CD8-positive, alpha-beta memory T cell (primary cell): ENCODE data around the gene ZNF557. TPM values are rescaled to one million over a fixed set of nuclear protein-coding genes. Genes with fewer than 3 reads are reported as not detected.

Experiments used
- CTCF ChIA-PET: fragments of 350-600 bp; sonication (Branson Sonifier 250); formaldehyde crosslinking; loops from one replicate; lab custom pipeline; 2021; ENCODE audit warnings: antibody characterized with exemption; lab: Charles Lee
- POLR2A ChIA-PET: fragments of 350-600 bp; sonication (Branson Sonifier 250); formaldehyde crosslinking; loops from one replicate; lab custom pipeline; 2021; ENCODE audit warnings: antibody characterized with exemption; lab: Charles Lee
- DNase-seq, 5 donors: peaks; one replicate each; pipeline versions ENCODE4 v3.0.0 to v3.0.0-alpha.2; 2020 to 2022; ENCODE audit warnings: mixed read lengths in 1 of 5
- H3K27ac ChIP-seq: one replicate; pipeline ENCODE4 v1.7.0; 2013; ENCODE audit warnings: low read depth, mild to moderate bottlenecking, low read length, moderate library complexity
- H3K27me3 ChIP-seq: 2 replicates; pipeline ENCODE4 v1.7.0; 2013; ENCODE audit warnings: low read length, mild to moderate bottlenecking; ENCODE audit not compliant: insufficient read depth, poor library complexity, severe bottlenecking
- H3K36me3 ChIP-seq: 2 replicates; pipeline ENCODE4 v1.7.0; 2013; ENCODE audit warnings: mild to moderate bottlenecking, low read length, moderate library complexity; ENCODE audit not compliant: insufficient read depth
- H3K4me1 ChIP-seq: 2 replicates; pipeline ENCODE4 v1.7.0; 2013; ENCODE audit warnings: mild to moderate bottlenecking, low read length, moderate library complexity; ENCODE audit not compliant: insufficient read depth
- H3K4me3 ChIP-seq: 2 replicates; pipeline ENCODE4 v1.7.0; 2013; ENCODE audit warnings: mild to moderate bottlenecking, low read length
- H3K9me3 ChIP-seq: 2 replicates; pipeline ENCODE4 v1.7.0; 2013; ENCODE audit warnings: mild to moderate bottlenecking, low read length
- H3K27ac Mint-ChIP-seq, 8 donors: one replicate each; pipeline ENCODE4 v1.8.0; 2020 to 2021; ENCODE audit warnings: mixed read lengths in 8 of 8, mild to moderate bottlenecking in 6 of 8, inconsistent platforms in 3 of 8, moderate library complexity in 3 of 8
- H3K27me3 Mint-ChIP-seq, 2 donors: one replicate each; pipeline ENCODE4 v1.8.0; 2020 to 2021; ENCODE audit warnings: mixed read lengths in 2 of 2, mild to moderate bottlenecking in 1 of 2, moderate library complexity in 1 of 2
- H3K36me3 Mint-ChIP-seq, 3 donors: one replicate each; pipeline ENCODE4 v1.8.0; 2020 to 2021; ENCODE audit warnings: mixed read lengths in 3 of 3, inconsistent platforms in 1 of 3, mild to moderate bottlenecking in 1 of 3
- H3K4me1 Mint-ChIP-seq, 3 donors: one replicate each; pipeline ENCODE4 v1.8.0; 2020 to 2021; ENCODE audit warnings: mixed read lengths in 3 of 3, inconsistent platforms in 1 of 3, mild to moderate bottlenecking in 1 of 3
- H3K4me3 Mint-ChIP-seq, 7 donors: one replicate each; pipeline ENCODE4 v1.8.0; 2020 to 2021; ENCODE audit warnings: mixed read lengths in 7 of 7, mild to moderate bottlenecking in 6 of 7, moderate library complexity in 4 of 7, inconsistent platforms in 2 of 7
- H3K9me3 Mint-ChIP-seq, 5 donors: one replicate each; pipeline ENCODE4 v1.8.0; 2020 to 2022; ENCODE audit warnings: mixed read lengths in 5 of 5, mild to moderate bottlenecking in 3 of 5, moderate library complexity in 2 of 5, inconsistent platforms in 1 of 5
- polyA plus RNA-seq: library from polyadenylated mRNA; unstranded; fragments of 300-500 nt; fragmentation: Illumina TruSeq; gene quantifications from one replicate; pipeline ENCODE4 v1.2.3, GENCODE V29; 2021
- total RNA-seq, 2 experiments: library from RNA; stranded (reverse); gene quantifications; one replicate each; pipeline ENCODE4 v1.2.3, GENCODE V29; 2021

ZNF557 gene
- total and polyA plus RNA-seq, 3 experiments from 2014 or later: 10.2 to 12.7 (median 12.0) TPM

GRCh38 chr19:7119582-7119981 lies 50.1 kb downstream of the ZNF557 start:
- peaks cover 0 to under 1% (median 0%) of the 10 kb centered on the region in 5 donors for H3K9me3 Mint-ChIP-seq
- Histone ChIP-seq H3K27ac (no peak overlapping the region), H3K27me3 (no peaks in the 10 kb centered on the region), H3K4me3 (no peak overlapping the region), H3K4me1 (no peaks in the 10 kb centered on the region), H3K9me3 (no peaks in the 10 kb centered on the region), H3K36me3 (no peaks in the 10 kb centered on the region)
- H3K4me3 Mint-ChIP-seq: no peak overlapping the region
- ChIA-PET POLR2A (no interaction called here), CTCF (no interaction called here)
- DNase-seq: no peak
- no peaks in the 10 kb centered on the region for H3K4me1 Mint-ChIP-seq
- peak overlapping the region in 1 of 8 donors; percentile 55 for H3K27ac Mint-ChIP-seq
- peaks cover 0 to under 1% (median 0%) of the 10 kb centered on the region in 3 donors for H3K36me3 Mint-ChIP-seq
- peaks cover 14 to 19% of the 10 kb centered on the region in 2 donors for H3K27me3 Mint-ChIP-seq

DNA sequence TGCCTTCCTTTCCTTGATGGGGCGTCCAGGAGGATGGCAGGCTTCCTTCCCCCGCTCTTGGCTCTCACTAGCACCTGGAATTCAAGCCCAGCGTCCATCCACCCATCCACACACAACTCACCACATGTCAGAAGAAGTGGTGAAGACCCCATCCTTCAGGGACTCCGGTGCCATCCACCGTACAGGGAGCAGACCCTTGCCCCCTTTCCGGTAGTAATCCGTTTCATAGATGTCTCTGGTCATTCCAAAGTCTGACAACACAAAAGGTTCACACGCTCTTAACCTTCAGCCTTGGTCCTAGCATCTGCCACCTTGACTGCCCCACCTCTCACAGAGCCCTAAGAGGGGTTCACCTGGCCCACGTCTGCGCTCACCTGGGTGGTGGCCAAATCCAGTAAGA lies 51.0 kb downstream of the ZNF557 start:
- Histone ChIP-seq H3K36me3 (no peaks in the 10 kb centered on the region), H3K4me3 (no peak overlapping the region), H3K4me1 (no peaks in the 10 kb centered on the region), H3K27ac (no peak overlapping the region), H3K9me3 (no peaks in the 10 kb centered on the region), H3K27me3 (no peaks in the 10 kb centered on the region)
- POLR2A ChIA-PET: no interaction called here
- Mint-ChIP-seq H3K27ac (no peak overlapping the region), H3K36me3 (peaks cover 0 to 2% (median 0%) of the 10 kb centered on the region in 3 donors), H3K27me3 (peaks cover 12 to 15% of the 10 kb centered on the region in 2 donors), H3K4me1 (no peaks in the 10 kb centered on the region), H3K9me3 (peaks cover 0 to 6% (median 0%) of the 10 kb centered on the region in 5 donors), H3K4me3 (no peak overlapping the region)
- no peak for DNase-seq
- CTCF ChIA-PET: no interaction called here

- CTCF ChIA-PET: no interaction called here
- H3K36me3 Mint-ChIP-seq: peaks cover 0 to 3% (median 0%) of the 10 kb centered on the region in 3 donors
- H3K27me3 Mint-ChIP-seq: peaks cover 3 to 13% of the 10 kb centered on the region in 2 donors
- H3K4me3 Mint-ChIP-seq: no peak overlapping the region
- no peaks in the 10 kb centered on the region for H3K9me3 ChIP-seq
- H3K4me3 ChIP-seq: no peak overlapping the region
- no peak for DNase-seq
- H3K4me1 Mint-ChIP-seq: no peaks in the 10 kb centered on the region
- H3K36me3 ChIP-seq: no peaks in the 10 kb centered on the region
- peaks cover 0 to 9% (median 2%) of the 10 kb centered on the region in 5 donors for H3K9me3 Mint-ChIP-seq
- no peaks in the 10 kb centered on the region for H3K27me3 ChIP-seq
- no peaks in the 10 kb centered on the region for H3K4me1 ChIP-seq
- POLR2A ChIA-PET: interaction anchor here (0.6 kb wide), 1 partner anchor 47 kb away, joined by 3 read pairs; no protein-coding TSS in a partner anchor
- H3K27ac Mint-ChIP-seq: no peak overlapping the region
- H3K27ac ChIP-seq: no peak overlapping the region
Observed at GRCh38 chr19:7122701-7123100, 53.2 kb downstream of the ZNF557 start.

- ChIA-PET CTCF (no interaction called here), POLR2A (no interaction called here)
- Mint-ChIP-seq H3K36me3 (peaks cover 0 to 3% (median 0%) of the 10 kb centered on the region in 3 donors), H3K9me3 (peaks cover 0 to 9% (median 2%) of the 10 kb centered on the region in 5 donors), H3K4me3 (no peak overlapping the region), H3K4me1 (no peaks in the 10 kb centered on the region), H3K27ac (no peak overlapping the region), H3K27me3 (peaks cover 0 to 12% of the 10 kb centered on the region in 2 donors)
- DNase-seq: no peak
- Histone ChIP-seq H3K27ac (no peak overlapping the region), H3K4me3 (no peak overlapping the region), H3K27me3 (no peaks in the 10 kb centered on the region), H3K9me3 (no peaks in the 10 kb centered on the region), H3K36me3 (no peaks in the 10 kb centered on the region), H3K4me1 (no peaks in the 10 kb centered on the region)
Observed at GRCh38 chr19:7124782-7125181, 55.3 kb downstream of the ZNF557 start.

GRCh38 chr19:7125221-7125620 lies 55.7 kb downstream of the ZNF557 start:
- peaks cover 0 to 9% (median 4%) of the 10 kb centered on the region in 5 donors for H3K9me3 Mint-ChIP-seq
- H3K27me3 ChIP-seq: no peaks in the 10 kb centered on the region
- no peak overlapping the region for H3K27ac ChIP-seq
- H3K36me3 Mint-ChIP-seq: peaks cover 0 to 3% (median 0%) of the 10 kb centered on the region in 3 donors
- H3K4me3 ChIP-seq: no peak overlapping the region
- H3K4me1 ChIP-seq: no peaks in the 10 kb centered on the region
- no peaks in the 10 kb centered on the region for H3K9me3 ChIP-seq
- no peaks in the 10 kb centered on the region for H3K36me3 ChIP-seq
- POLR2A ChIA-PET: no interaction called here
- H3K4me1 Mint-ChIP-seq: no peaks in the 10 kb centered on the region
- no peak overlapping the region for H3K27ac Mint-ChIP-seq
- CTCF ChIA-PET: no interaction called here
- H3K4me3 Mint-ChIP-seq: no peak overlapping the region
- peaks cover 0 to 11% of the 10 kb centered on the region in 2 donors for H3K27me3 Mint-ChIP-seq
- no peak for DNase-seq

- Mint-ChIP-seq H3K4me3 (no peak overlapping the region), H3K27ac (no peak overlapping the region), H3K9me3 (peaks cover 0 to 9% (median 4%) of the 10 kb centered on the region in 5 donors), H3K36me3 (peaks cover 0 to 3% (median 0%) of the 10 kb centered on the region in 3 donors), H3K27me3 (peaks cover 0 to 14% of the 10 kb centered on the region in 2 donors), H3K4me1 (no peaks in the 10 kb centered on the region)
- Histone ChIP-seq H3K27ac (no peak overlapping the region), H3K4me3 (no peak overlapping the region), H3K4me1 (no peaks in the 10 kb centered on the region), H3K36me3 (no peaks in the 10 kb centered on the region), H3K27me3 (no peaks in the 10 kb centered on the region), H3K9me3 (no peaks in the 10 kb centered on the region)
- CTCF ChIA-PET: no interaction called here
- POLR2A ChIA-PET: no interaction called here
- DNase-seq: no peak
Observed at GRCh38 chr19:7126132-7126531, 56.6 kb downstream of the ZNF557 start.

DNA sequence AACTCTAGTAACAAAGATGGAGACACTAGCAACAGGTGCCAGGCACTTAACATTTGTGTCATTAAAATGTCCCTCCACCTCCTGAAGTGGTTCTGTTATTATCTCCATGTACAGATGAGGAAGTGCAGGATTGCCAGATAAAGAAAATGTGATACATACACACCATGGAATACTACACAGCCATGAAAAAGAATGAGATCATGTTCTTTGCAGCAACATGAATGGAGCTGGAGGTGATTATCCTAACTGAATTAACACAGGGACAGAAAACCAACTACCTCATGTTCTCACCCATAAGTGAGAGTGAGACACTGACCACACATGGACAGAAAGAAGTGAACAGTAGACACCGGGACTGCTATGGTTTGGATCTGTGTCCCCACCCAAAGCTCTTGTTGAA lies 60.5 kb downstream of the ZNF557 start:
- H3K4me3 Mint-ChIP-seq: no peak overlapping the region
- no peak for DNase-seq

DNA sequence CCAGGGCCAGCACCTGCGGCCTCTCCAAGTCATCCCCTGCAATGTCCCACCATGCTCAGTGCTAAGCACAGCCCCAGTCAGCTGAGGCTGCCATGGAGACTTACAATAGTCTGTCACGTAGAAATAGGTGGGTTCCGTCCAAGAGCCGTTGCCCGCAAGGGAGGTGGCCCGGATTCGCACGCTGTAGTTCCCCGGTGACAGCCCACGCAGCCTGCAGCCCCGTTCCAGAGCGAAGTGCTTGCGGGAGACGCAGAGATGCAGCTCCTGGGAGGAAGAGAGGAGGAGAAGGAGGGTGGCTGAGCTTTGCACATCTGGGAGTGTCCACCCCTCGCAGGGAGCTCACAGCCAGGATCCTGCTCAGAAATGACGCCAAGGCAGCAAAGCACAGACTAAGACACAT lies 62.6 kb downstream of the ZNF557 start:
- no peaks in the 10 kb centered on the region for H3K4me1 ChIP-seq
- H3K4me3 ChIP-seq: no peak overlapping the region
- ChIA-PET CTCF (no interaction called here), POLR2A (no interaction called here)
- Mint-ChIP-seq H3K4me3 (no peak overlapping the region), H3K27ac (no peak overlapping the region), H3K36me3 (no peaks in the 10 kb centered on the region), H3K27me3 (peaks cover 4 to 7% of the 10 kb centered on the region in 2 donors), H3K9me3 (peaks cover 0 to 2% (median 0%) of the 10 kb centered on the region in 5 donors), H3K4me1 (no peaks in the 10 kb centered on the region)
- no peak for DNase-seq
- H3K36me3 ChIP-seq: no peaks in the 10 kb centered on the region
- no peaks in the 10 kb centered on the region for H3K27me3 ChIP-seq
- no peaks in the 10 kb centered on the region for H3K9me3 ChIP-seq
- no peak overlapping the region for H3K27ac ChIP-seq

More for the DNA sequence above, 60.5 kb downstream of the ZNF557 start:
- no peaks in the 10 kb centered on the region for H3K9me3 ChIP-seq
- H3K27ac ChIP-seq: no peak overlapping the region
- H3K4me1 ChIP-seq: no peaks in the 10 kb centered on the region
- Mint-ChIP-seq H3K27ac (no peak overlapping the region), H3K4me1 (no peaks in the 10 kb centered on the region), H3K36me3 (peaks cover 0 to 1% (median 0%) of the 10 kb centered on the region in 3 donors), H3K27me3 (peaks cover 4 to 7% of the 10 kb centered on the region in 2 donors), H3K9me3 (peaks cover 0 to 6% (median 4%) of the 10 kb centered on the region in 5 donors)
- no peak overlapping the region for H3K4me3 ChIP-seq
- no peaks in the 10 kb centered on the region for H3K27me3 ChIP-seq
- POLR2A ChIA-PET: no interaction called here
- no peaks in the 10 kb centered on the region for H3K36me3 ChIP-seq
- CTCF ChIA-PET: no interaction called here
